Dermis blood vessel endothelial cell (primary cell): ENCODE data around the gene PPARD. TPM values are rescaled to one million over a fixed set of nuclear protein-coding genes. Genes with fewer than 3 reads are reported as not detected.

Source experiments
- DNase-seq: peaks from one replicate; pipeline ENCODE4 v3.0.0; 2010
- total RNA-seq: library from RNA; depleted of rRNA; stranded (reverse); fragments of >200 nt; gene quantifications from 2 replicates; pipeline ENCODE4 v1.2.3, GENCODE V29; 2014

The PPARD gene
- total RNA-seq, 1 donor from 2014 or later, result 9.7 TPM

- no peak for DNase-seq
Observed at GRCh38 chr6:35473850-35474130, 131.4 kb downstream of the PPARD start.

DNA sequence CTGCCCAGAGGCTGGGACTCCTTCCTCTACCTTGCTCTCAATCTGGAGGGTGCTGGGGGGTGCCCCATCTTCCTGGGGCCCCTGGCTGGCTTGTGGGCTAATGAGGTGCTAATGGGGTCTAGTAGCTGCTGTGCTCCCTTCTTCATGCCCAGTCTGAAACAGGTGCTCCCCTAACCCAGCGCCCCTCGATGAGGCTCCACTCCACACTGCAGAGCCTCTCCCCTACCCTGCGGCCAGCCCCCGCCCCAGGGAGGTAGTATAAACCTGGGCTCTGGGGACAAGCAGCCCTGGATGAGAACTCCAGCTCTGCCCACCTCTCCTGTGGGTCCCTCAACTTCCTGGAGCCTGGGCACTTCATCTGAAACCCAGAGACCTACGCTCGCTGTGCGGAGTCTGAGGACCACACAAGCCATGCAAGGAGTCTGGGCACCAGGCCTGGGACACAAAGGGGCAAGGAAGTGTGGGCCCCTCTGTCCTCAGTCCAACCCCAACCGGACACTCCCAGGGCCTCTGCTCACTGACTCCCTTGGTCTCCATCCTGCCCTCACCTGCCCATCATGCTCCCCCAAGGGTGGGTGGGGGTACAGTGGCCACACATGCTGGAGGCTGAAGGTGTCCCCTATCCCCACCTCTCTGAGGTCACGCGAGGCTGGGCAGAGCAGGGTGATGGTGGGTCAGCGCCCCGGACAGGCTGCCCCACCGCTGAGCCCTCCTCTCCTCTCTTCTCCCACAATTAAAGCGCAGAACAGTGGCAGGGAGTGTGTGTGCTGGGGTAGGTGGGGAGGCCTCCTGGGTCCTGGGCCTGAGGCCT lies 132.0 kb downstream of the PPARD start:
- DNase-seq, result no peak

- DNase-seq, result no peak
Observed at GRCh38 chr6:35474942-35475570, 132.7 kb downstream of the PPARD start.

DNA sequence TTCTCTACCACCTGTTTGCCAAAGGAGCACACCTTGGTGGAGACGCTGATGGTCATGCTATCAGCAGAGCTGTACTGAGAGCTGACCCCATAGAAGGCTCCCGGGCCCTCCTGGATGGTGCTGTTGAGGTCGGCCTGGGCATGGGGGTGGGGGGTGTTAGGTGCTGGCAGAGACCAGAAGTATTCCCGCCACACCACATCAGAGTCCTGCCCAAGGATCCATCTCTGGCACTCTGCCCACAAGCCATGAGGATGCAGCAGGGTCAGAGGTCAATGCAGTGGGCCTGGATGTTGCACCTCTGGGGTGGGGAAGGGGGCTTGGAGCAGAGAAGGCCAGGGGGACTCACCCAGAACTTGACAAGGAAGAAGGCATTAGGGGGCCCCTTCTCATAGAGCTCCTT lies 133.2 kb downstream of the PPARD start:
- DNase-seq, result no peak

- no peak for DNase-seq
Observed at GRCh38 chr6:35476004-35476403, 133.6 kb downstream of the PPARD start.

GRCh38 chr6:35477028-35477427 lies 134.7 kb downstream of the PPARD start:
- no peak for DNase-seq

Other genes with a start within 250 kb of the PPARD start
- gene TCP11, start 201.2 kb upstream of the PPARD start, total RNA-seq, result 0.28 and 0.68 TPM in 2 replicates
- 0.85 and 1.7 TPM in 2 replicates for gene SCUBE3, start 128.6 kb upstream of the PPARD start, total RNA-seq
- 27.7 and 32.0 TPM in 2 replicates for gene ZNF76, start 82.8 kb upstream of the PPARD start, total RNA-seq
- gene DEF6, start 44.7 kb upstream of the PPARD start, total RNA-seq, result 0.88 and 1.0 TPM in 2 replicates
- 14.5 and 18.0 TPM in 2 replicates for gene FANCE, start 109.8 kb downstream of the PPARD start, total RNA-seq
- 1,962 and 2,039 TPM in 2 replicates for gene RPL10A, start 125.8 kb downstream of the PPARD start, total RNA-seq
- gene TEAD3, start 154.5 kb downstream of the PPARD start, total RNA-seq, result 0.33 and 0.68 TPM in 2 replicates
- not detected in 2 replicates for gene TULP1, start 170.3 kb downstream of the PPARD start, total RNA-seq